HG02938 (cell line): ENCODE results near the gene HAUS7.
"Not testable (repeated sequence)": the region's sequence is repeated elsewhere in the genome, so short reads cannot be mapped to it uniquely, and the experiment has no call there.

Source experiments
- ATAC-seq: cut with Tn5 transposase; IDR thresholded peaks from one replicate; pipeline ENCODE4 v1.9.1; 2021; ENCODE audit warnings: mild to moderate bottlenecking, moderate library complexity; ENCODE audit not compliant: unreplicated experiment

HAUS7 gene

GRCh38 chrX:153411255-153411987, 59.0 kb downstream of the HAUS7 start, which contains the start of gene ZFP92:
Gene ZFP92 (plus strand): TSS chrX:153411472. CDS start chrX:153418323, 6,851 bp downstream.
- ATAC-seq, result peak; percentile 55

- ATAC-seq, result no peak
These were observed 59.5 kb downstream of the HAUS7 start for GRCh38 chrX:153410888-153411254.

DNA sequence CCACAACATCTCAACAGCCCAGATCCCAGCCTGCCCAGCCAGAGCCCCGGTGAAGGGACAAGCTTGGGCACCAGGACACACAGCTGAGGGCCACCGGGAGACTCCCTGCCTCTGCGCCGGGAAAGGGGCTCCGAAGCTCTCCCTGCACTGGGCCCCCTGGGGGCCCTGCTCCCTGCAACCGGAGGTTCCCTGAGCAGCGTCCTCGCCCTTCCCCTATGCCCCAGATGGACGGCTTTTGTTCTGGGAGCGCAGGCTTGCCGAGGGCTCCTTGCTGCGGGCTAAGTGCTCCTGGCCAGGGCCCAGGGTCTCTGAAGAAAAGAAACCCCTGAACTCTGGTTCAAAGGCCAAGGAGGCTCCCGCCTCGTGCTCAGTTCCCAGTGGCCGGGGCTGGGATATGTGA, 60.0 kb downstream of the HAUS7 start:
- ATAC-seq, result no peak

DNA sequence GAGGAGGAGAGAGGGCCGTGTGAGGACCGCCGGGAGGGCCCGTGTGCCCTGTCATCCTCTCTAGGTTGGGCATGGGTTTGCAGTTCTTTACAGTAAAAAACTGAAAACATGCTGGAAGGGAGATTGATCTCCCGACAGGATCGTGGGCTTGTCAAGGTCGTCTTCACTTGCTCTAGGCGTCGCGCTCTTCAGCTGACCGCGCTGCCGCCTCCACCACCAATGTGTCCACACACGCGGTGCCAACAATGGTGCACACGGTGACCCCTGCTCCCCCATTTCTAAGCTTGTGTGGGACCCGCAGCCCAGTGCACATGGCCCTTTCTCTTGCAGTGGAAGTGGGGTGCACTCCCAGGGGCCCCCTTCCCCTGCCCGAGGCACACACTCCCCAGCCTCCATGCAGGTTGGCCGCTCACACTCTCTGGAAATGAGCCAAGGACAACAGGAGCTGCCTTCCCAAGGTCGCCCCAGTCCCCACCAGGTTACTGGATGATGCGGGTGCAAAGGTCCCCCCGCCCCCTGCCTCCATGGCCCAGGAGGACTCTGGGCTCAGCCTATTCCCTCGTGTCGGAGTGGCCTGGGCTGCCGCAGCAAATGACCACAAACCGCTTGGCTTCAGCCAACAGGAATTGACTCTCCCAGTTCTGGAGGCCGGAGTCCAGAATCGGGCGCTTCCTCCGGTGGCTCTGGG, 60.8 kb downstream of the HAUS7 start:
- ATAC-seq, result no peak

DNA sequence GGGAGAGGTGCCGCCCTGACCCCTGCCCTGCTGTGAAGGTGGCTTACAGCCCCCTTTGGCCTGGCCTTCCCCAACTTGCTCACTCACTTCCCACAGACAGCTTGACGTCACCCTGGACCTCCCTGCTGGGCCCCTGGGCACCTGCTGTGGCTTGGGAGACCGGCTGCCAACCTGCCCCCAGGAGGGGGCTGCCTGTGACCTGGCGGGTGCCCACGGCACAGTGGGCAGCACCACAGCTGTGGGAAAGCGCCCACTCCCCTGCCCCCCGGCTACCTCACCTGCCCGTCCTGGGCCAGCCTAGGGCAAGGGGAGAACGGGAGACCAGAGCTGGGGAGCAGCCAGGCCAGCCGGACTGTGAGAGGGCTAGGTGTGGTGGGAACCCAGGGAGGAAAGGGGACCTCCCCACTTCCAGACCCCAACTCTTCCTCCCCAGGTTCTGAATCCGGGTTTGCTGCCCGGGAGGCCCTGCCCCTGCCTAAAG, 61.5 kb downstream of the HAUS7 start:
- no peak for ATAC-seq

DNA sequence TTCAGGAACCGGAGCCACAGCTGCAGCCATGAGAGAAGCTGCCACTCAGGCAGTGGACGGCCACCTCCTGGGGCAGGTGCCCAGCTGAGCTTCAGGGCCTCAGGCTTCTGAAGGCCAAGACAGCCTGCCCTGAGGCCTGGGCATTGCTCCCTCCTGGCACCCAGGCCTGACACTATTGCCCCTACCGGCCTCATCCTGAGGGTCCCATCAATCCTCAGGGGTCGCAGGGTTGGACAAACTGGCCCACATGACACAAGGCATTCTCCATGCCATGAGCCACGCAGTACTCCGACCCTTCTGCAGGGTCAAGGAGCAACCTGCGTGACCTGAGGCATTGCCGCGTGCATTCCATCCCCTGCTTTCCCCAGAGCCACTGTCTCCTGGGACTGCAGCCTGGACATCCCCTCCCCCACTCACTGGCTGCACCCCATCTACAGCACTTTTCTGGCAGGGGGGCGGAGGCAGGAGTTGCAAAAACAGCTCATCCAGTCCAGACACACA, 62.1 kb downstream of the HAUS7 start:
- no peak for ATAC-seq

DNA sequence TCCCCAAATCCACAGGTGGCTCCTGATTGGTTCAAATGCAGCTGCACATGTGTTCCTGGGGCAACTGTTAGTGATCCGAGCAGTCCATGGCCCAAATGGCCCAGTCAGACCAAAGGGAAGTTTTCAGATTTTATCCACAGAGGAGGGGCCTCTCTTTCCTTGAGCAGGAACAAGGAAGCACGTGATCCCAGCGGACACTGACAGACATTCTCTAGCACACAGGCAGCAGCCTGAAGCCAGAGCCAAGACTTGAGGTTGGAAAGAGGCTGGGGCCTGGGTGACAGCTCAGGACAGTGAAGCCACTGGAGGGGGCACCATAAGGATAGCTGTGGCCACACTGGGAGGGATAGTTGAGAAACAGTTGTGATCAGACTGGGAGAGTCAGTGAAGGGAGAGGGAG, 62.6 kb downstream of the HAUS7 start:
- no peak for ATAC-seq

GRCh38 chrX:153406903-153407302, 63.5 kb downstream of the HAUS7 start:
- no peak for ATAC-seq

DNA sequence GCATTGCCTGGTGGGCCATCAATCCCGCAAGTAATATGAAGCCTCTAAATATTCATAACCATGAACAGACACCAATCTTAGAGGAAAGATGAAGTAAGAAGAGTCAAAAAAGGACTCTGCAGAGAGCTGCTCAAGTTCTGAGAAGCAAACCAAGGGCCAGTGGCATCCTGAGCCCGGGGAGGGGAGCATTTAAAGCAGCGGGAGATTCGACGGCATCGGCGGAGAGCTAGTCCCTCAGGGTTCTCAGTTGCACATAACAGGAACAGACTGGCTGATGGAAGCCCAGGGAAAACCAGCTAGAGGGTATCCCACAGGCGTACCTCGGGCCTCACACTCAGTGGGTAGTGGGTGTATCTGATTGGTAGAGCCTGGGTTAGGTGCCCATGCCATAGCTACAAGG, 64.4 kb downstream of the HAUS7 start:
- ATAC-seq, result no peak

GRCh38 chrX:153405426-153405825, 65.0 kb downstream of the HAUS7 start:
- no peak for ATAC-seq

- ATAC-seq, result not testable (repeated sequence)
These were observed 66.0 kb downstream of the HAUS7 start for GRCh38 chrX:153404333-153404732.

DNA sequence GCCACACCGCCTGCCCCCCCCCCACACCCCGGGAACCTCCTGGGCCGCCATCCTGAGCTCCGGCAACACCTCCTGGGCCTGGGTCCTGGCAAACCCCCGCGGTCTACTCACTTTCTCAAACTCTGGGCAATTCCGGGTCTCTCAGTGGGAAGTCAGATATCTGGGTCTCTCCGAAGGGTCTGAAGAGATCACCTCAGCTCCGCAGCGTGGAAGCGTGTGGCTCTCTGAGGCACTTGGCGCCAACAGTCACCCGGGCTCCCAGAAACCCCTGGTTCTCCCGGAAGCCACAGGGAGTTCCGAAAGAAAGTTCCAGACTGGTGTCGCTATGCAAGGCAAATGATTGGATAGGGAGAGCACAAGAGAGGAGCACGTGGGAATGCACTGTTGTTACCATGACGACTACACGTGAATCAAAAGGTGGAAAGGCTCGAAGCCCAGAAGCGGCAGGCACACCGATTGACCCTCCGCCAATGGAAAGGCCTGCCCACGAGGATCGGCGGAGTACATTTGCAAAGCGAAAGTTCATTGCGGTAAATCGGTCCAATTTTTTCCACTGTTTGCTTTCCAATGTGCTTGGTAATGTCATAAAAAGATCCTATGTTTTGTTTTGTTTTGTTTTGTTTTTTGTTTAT, 69.1 kb downstream of the HAUS7 start, which contains the start of gene PNMA6E:
Gene PNMA6E (minus strand): TSS at position 218 of the 632 bp plus-strand sequence. CDS start 2,501 bp downstream, outside the sequence.
- no peak for ATAC-seq

GRCh38 chrX:153400146-153401132, 69.9 kb downstream of the HAUS7 start:
- no peak for ATAC-seq

GRCh38 chrX:153398275-153398960, 72.0 kb downstream of the HAUS7 start:
- no peak for ATAC-seq
